Upper lobe of left lung (tissue), 4 donors: ENCODE data around the gene ASF1A.
A peak's percentile ranks its signal among the peaks of the same experiment; 100 is the strongest.

ENCODE experiments used
- CTCF ChIP-seq, 6 experiments: fragments of 450-650 bp in 4 of 6; fragments of 200-600 bp in 2 of 6; sonication (generic) in 2 of 6; IDR thresholded peaks; one replicate each; pipeline ENCODE4 v1.5.1; 2016 to 2019; ENCODE audit warnings: antibody characterized with exemption in 6 of 6
- EP300 ChIP-seq, 4 donors: sonication (generic); formaldehyde crosslinking; IDR thresholded peaks; one replicate each; pipeline ENCODE4 v1.5.1; 2017; ENCODE audit warnings: antibody characterized with exemption in 4 of 4, control low read depth in 2 of 4
- POLR2A ChIP-seq, 4 donors: fragments of 450-650 bp; IDR thresholded peaks; one replicate each; pipeline ENCODE4 v1.5.1; 2016 to 2017; ENCODE audit warnings: antibody characterized with exemption in 4 of 4, mild to moderate bottlenecking in 2 of 4
- POLR2AphosphoS5 ChIP-seq, 2 donors: sonication (generic); formaldehyde crosslinking; IDR thresholded peaks; one replicate each; pipeline ENCODE4 v1.5.1; 2017; ENCODE audit warnings: antibody characterized with exemption in 2 of 2

- TF ChIP-seq POLR2AphosphoS5 (IDR thresholded peaks at IDR 0.05) (no peak), CTCF (IDR thresholded peaks at IDR 0.05) (no peak), POLR2A (IDR thresholded peaks at IDR 0.05) (peak in 1 of 4 donors; percentile 4), EP300 (IDR thresholded peaks at IDR 0.05) (no peak)
Observed at GRCh38 chr6:118895261-118895560, 1.3 kb downstream of the ASF1A start.
